ENCODE results near the gene ICAM1. TPM values are rescaled to one million over a fixed set of nuclear protein-coding genes. Genes with fewer than 3 reads are reported as not detected.
A peak's percentile ranks its signal among the peaks of the same experiment; 100 is the strongest.

ICAM1 gene
- total and polyA plus RNA-seq, 2 of the 13 experiments (the other 11 are each of a cell fraction or from before 2014, with no cell fraction given) = 37.9 to 98.4 TPM

- peak; percentile 75; the same call in 1 of the 2 replicates for TF ChIP-seq NFAT5 (CRISPR knock-in tag; IDR thresholded peaks at IDR 0.05)
- no peak for TF ChIP-seq EP300 (IDR thresholded peaks at IDR 0.05; ENCODE audit: low read depth in 2 of 2, low read length in 2 of 2)
- no peak for TF ChIP-seq EP300 (CRISPR knock-in tag; IDR thresholded peaks at IDR 0.05; ENCODE audit: borderline replicate concordance)
- TF ChIP-seq ZNF615 (CRISPR knock-in tag; IDR thresholded peaks at IDR 0.05; ENCODE audit: borderline replicate concordance) = no peak
- TF ChIP-seq ZNF790 (CRISPR knock-in tag; IDR thresholded peaks at IDR 0.05; ENCODE audit: borderline replicate concordance) = peak; percentile 35; the same call in 1 of the 2 replicates
- no peak for TF ChIP-seq RFX3 (CRISPR knock-in tag; IDR thresholded peaks at IDR 0.05)
- TF ChIP-seq NBN (conservative IDR thresholded peaks at IDR 0.05) = no peak
- no peak for TF ChIP-seq ZNF747 (CRISPR knock-in tag; IDR thresholded peaks at IDR 0.05; ENCODE audit: borderline replicate concordance)
- TF ChIP-seq ZNF644 (CRISPR knock-in tag; IDR thresholded peaks at IDR 0.05; ENCODE audit: low read depth) = no peak
- TF ChIP-seq BRCA1 (CRISPR knock-in tag; IDR thresholded peaks at IDR 0.05) = no peak
- TF ChIP-seq ZFYVE20 (CRISPR knock-in tag; IDR thresholded peaks at IDR 0.05; ENCODE audit: borderline replicate concordance, low read depth) = peak; percentile 91; the same call in 1 of the 2 replicates
- peak; percentile 84 for TF ChIP-seq ZNF687 (CRISPR knock-in tag; IDR thresholded peaks at IDR 0.05)
- no peak for TF ChIP-seq NCOA5 (CRISPR knock-in tag; IDR thresholded peaks at IDR 0.05)
- TF ChIP-seq TIGD3 (CRISPR knock-in tag; IDR thresholded peaks at IDR 0.05; ENCODE audit: borderline replicate concordance) = no peak
- no peak for TF ChIP-seq SIX4 (CRISPR knock-in tag; IDR thresholded peaks at IDR 0.05)
- TF ChIP-seq ZBTB34 (CRISPR knock-in tag; IDR thresholded peaks at IDR 0.05) = no peak
Measured at GRCh38 chr19:10295847-10296591, 25.1 kb downstream of the ICAM1 start (continued).

All from HepG2 (cell line).